ENCODE results near the gene MRPL9. TPM values are rescaled to one million over a fixed set of nuclear protein-coding genes. Genes with fewer than 3 reads are reported as not detected.
"Not testable (repeated sequence)": the region's sequence is repeated elsewhere in the genome, so short reads cannot be mapped to it uniquely, and the experiment has no call there.

Gene MRPL9
- total RNA-seq, 1 experiment from 2014 or later = 80.9 TPM

DNA sequence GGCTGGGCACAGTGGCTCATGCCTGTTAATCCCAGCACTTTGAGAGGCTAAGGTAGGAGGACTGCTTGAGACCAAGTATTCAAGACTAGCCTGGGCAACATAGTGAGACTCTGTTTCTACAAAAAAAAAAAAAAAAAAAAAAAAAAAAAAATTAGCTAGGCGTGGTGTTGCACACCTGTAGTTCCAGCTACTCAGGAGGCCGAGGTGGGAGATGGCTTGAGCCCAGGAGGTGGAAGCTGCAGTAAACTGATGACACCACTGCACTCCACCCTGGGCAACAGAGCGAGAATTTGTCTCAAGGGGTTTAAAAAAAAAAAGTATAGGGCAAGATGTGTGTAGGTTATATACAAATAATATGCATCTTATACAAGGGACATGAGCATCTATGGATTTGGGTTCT lies 24.4 kb upstream of the MRPL9 start:
- Histone ChIP-seq H3K9me2 (ENCODE audit: insufficient read depth) (no peaks in the 10 kb centered on the region), H3K79me2 (ENCODE audit: low read depth) (0 out of 2 replicates have a peak, but pooled peaks cover 9% of the 10 kb centered on the region), H2AFZ (no peak overlapping the region), H3K27ac (no peak overlapping the region), H3K4me2 (no peak overlapping the region), H3F3A (ENCODE audit: insufficient read depth, low read depth) (peaks cover 4% of the 10 kb centered on the region; the same call in 1 of the 2 replicates), H3K36me3 (ENCODE audit: low read depth) (no peaks in the 10 kb centered on the region), H3K27me3 (ENCODE audit: insufficient read depth, low read depth) (no peaks in the 10 kb centered on the region), H3K4me1 (replicated peaks; ENCODE audit: insufficient read depth) (peaks cover 17% of the 10 kb centered on the region), H3K9me3 (ENCODE audit: insufficient read depth, low read depth) (no peaks in the 10 kb centered on the region), H4K20me1 (ENCODE audit: insufficient read depth) (no peaks in the 10 kb centered on the region), H3K4me3 (no peak overlapping the region)
- POLR2A ChIA-PET (ENCODE audit: unreplicated experiment) = interaction anchor here (0.7 kb wide), 1 partner anchor 242 kb away, joined by 3 read pairs; no protein-coding TSS in a partner anchor
- no TSS peak for BruUV-seq (replicated peaks)
- intact Hi-C loops (cut with micrococcal nuclease; ENCODE audit: unreplicated experiment) = no loop called here
- no peak for DNase-seq
- TF ChIP-seq, protein P1, sequence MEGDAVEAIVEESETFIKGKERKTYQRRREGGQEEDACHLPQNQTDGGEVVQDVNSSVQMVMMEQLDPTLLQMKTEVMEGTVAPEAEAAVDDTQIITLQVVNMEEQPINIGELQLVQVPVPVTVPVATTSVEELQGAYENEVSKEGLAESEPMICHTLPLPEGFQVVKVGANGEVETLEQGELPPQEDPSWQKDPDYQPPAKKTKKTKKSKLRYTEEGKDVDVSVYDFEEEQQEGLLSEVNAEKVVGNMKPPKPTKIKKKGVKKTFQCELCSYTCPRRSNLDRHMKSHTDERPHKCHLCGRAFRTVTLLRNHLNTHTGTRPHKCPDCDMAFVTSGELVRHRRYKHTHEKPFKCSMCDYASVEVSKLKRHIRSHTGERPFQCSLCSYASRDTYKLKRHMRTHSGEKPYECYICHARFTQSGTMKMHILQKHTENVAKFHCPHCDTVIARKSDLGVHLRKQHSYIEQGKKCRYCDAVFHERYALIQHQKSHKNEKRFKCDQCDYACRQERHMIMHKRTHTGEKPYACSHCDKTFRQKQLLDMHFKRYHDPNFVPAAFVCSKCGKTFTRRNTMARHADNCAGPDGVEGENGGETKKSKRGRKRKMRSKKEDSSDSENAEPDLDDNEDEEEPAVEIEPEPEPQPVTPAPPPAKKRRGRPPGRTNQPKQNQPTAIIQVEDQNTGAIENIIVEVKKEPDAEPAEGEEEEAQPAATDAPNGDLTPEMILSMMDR (conservative IDR thresholded peaks at IDR 0.05) = no peak
- no peak for TF ChIP-seq EZH2 (IDR thresholded peaks at IDR 0.05; ENCODE audit: low read depth)
- CTCF ChIA-PET = no interaction called here

DNA sequence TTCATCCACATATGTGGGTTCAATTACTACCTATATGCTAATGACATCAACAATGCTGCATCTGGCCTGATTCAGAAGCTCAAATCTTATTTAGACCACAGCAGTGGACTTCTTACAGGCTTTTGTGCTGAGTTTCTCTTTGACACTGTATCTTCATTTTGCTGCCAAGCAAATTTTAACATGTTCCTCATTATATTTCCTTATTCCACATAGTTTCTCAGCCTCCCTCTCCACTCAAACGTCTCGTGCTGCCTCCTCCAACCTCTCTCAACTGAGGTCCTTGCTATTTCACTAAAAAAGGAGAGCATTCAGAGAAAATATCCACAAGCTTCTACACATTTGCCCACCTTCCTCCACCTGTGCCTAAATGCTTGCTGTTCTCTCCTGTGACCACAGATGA lies 20.5 kb upstream of the MRPL9 start:
- intact Hi-C loops (cut with micrococcal nuclease; ENCODE audit: unreplicated experiment) = no loop called here
- BruUV-seq (replicated peaks) = no TSS peak
- Histone ChIP-seq H3K4me3 (no peak overlapping the region), H3K9me2 (ENCODE audit: insufficient read depth) (no peaks in the 10 kb centered on the region), H4K20me1 (ENCODE audit: insufficient read depth) (no peaks in the 10 kb centered on the region), H3K36me3 (ENCODE audit: low read depth) (peaks cover 4% of the 10 kb centered on the region; the same call in 1 of the 2 replicates), H3K27ac (no peak overlapping the region), H3K79me2 (ENCODE audit: low read depth) (no peaks in the 10 kb centered on the region), H3F3A (ENCODE audit: insufficient read depth, low read depth) (no peaks in the 10 kb centered on the region), H3K9me3 (ENCODE audit: insufficient read depth, low read depth) (no peaks in the 10 kb centered on the region), H2AFZ (no peak overlapping the region), H3K27me3 (ENCODE audit: insufficient read depth, low read depth) (no peaks in the 10 kb centered on the region), H3K4me1 (replicated peaks; ENCODE audit: insufficient read depth) (no peaks in the 10 kb centered on the region), H3K4me2 (no peak overlapping the region)
- ChIA-PET CTCF (no interaction called here), POLR2A (ENCODE audit: unreplicated experiment) (no interaction called here)
- no peak for DNase-seq
- TF ChIP-seq, protein P1 (conservative IDR thresholded peaks at IDR 0.05) = no peak
- no peak for TF ChIP-seq EZH2 (IDR thresholded peaks at IDR 0.05; ENCODE audit: low read depth)

DNA sequence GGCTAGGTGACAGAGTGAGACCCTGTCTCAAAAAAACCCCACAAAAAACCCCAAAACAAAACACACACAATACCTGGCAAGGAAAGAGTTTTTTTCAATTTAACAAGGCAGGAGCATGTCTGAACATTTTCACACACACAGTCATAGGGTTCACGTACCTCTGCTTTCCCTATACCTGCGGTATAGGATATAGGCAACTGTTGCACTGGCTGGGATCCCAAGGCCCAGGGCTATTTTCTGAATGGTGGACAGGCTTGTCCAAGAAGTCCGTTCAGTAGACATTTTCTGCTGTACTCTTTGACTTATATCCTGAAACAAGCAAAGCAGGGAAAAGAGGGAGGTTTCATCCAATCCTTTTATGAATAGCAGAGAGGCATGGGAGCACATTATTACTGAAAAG lies 19.4 kb upstream of the MRPL9 start:
- H3K27me3 ChIP-seq (ENCODE audit: insufficient read depth, low read depth) = no peaks in the 10 kb centered on the region
- no peak overlapping the region for H2AFZ ChIP-seq
- no peaks in the 10 kb centered on the region for H3K79me2 ChIP-seq (ENCODE audit: low read depth)
- peaks cover 4% of the 10 kb centered on the region; the same call in 1 of the 2 replicates for H3K36me3 ChIP-seq (ENCODE audit: low read depth)
- H3K9me2 ChIP-seq (ENCODE audit: insufficient read depth) = no peaks in the 10 kb centered on the region
- intact Hi-C loops (cut with micrococcal nuclease; ENCODE audit: unreplicated experiment) = no loop called here
- H3K9me3 ChIP-seq (ENCODE audit: insufficient read depth, low read depth) = no peaks in the 10 kb centered on the region
- H4K20me1 ChIP-seq (ENCODE audit: insufficient read depth) = no peaks in the 10 kb centered on the region
- H3F3A ChIP-seq (ENCODE audit: insufficient read depth, low read depth) = no peaks in the 10 kb centered on the region
- DNase-seq = no peak
- H3K4me3 ChIP-seq = no peak overlapping the region
- TF ChIP-seq, protein P1 (conservative IDR thresholded peaks at IDR 0.05) = no peak
- no peak for TF ChIP-seq EZH2 (IDR thresholded peaks at IDR 0.05; ENCODE audit: low read depth)
- H3K4me1 ChIP-seq (replicated peaks; ENCODE audit: insufficient read depth) = no peaks in the 10 kb centered on the region
- BruUV-seq (replicated peaks) = no TSS peak
- no peak overlapping the region for H3K27ac ChIP-seq
- ChIA-PET POLR2A (ENCODE audit: unreplicated experiment) (no interaction called here), CTCF (no interaction called here)
- H3K4me2 ChIP-seq = no peak overlapping the region

- H2AFZ ChIP-seq; H3K4me3 ChIP-seq; H3K4me1 ChIP-seq (replicated peaks; ENCODE audit: insufficient read depth); intact Hi-C loops (cut with micrococcal nuclease; ENCODE audit: unreplicated experiment); H3K4me2 ChIP-seq; H3F3A ChIP-seq (ENCODE audit: insufficient read depth, low read depth); H3K36me3 ChIP-seq (ENCODE audit: low read depth); DNase-seq; CTCF ChIA-PET; H3K9me2 ChIP-seq (ENCODE audit: insufficient read depth); H3K9me3 ChIP-seq (ENCODE audit: insufficient read depth, low read depth); POLR2A ChIA-PET (ENCODE audit: unreplicated experiment); H3K27me3 ChIP-seq (ENCODE audit: insufficient read depth, low read depth); H3K79me2 ChIP-seq (ENCODE audit: low read depth); H3K27ac ChIP-seq; BruUV-seq (replicated peaks); H4K20me1 ChIP-seq (ENCODE audit: insufficient read depth): not testable (repeated sequence)
Measured at GRCh38 chr1:151782026-151782425, 18.7 kb upstream of the MRPL9 start.

- DNase-seq; H3K79me2 ChIP-seq (ENCODE audit: low read depth); H3K36me3 ChIP-seq (ENCODE audit: low read depth); H2AFZ ChIP-seq; H3K9me3 ChIP-seq (ENCODE audit: insufficient read depth, low read depth); H3K27ac ChIP-seq; H3F3A ChIP-seq (ENCODE audit: insufficient read depth, low read depth); H3K4me2 ChIP-seq; H4K20me1 ChIP-seq (ENCODE audit: insufficient read depth); CTCF ChIA-PET; BruUV-seq (replicated peaks); H3K27me3 ChIP-seq (ENCODE audit: insufficient read depth, low read depth); H3K9me2 ChIP-seq (ENCODE audit: insufficient read depth); H3K4me3 ChIP-seq; intact Hi-C loops (cut with micrococcal nuclease; ENCODE audit: unreplicated experiment); POLR2A ChIA-PET (ENCODE audit: unreplicated experiment); H3K4me1 ChIP-seq (replicated peaks; ENCODE audit: insufficient read depth): not testable (repeated sequence)
Measured at GRCh38 chr1:151780736-151781135, 17.4 kb upstream of the MRPL9 start.

Measured in PC-9 (cell line).